Hepatocyte (in vitro differentiated cells): ENCODE measurements around the gene NAP1L4. TPM values are rescaled to one million over a fixed set of nuclear protein-coding genes. Genes with fewer than 3 reads are reported as not detected.

ENCODE experiments used
- DNase-seq: peaks from one replicate; pipeline ENCODE4 v3.0.0-alpha.2; 2016; ENCODE audit warnings: low spot score
- H2AFZ ChIP-seq: fragments of 200-600 bp; sonication (generic); 2 replicates; pipeline ENCODE4 v1.6.0; 2016; ENCODE audit warnings: antibody characterized with exemption, mild to moderate bottlenecking
- H3K27ac ChIP-seq: fragments of 200-600 bp; sonication (generic); 2 replicates; pipeline ENCODE4 v1.5.1; 2016; ENCODE audit warnings: mild to moderate bottlenecking
- H3K27me3 ChIP-seq: fragments of 200-600 bp; sonication (generic); 2 replicates; pipeline ENCODE4 v1.6.1; 2016
- H3K36me3 ChIP-seq: fragments of 200-600 bp; sonication (generic); replicated peaks from 2 replicates; pipeline ENCODE4 v1.5.1; 2016; ENCODE audit warnings: low read depth; ENCODE audit not compliant: insufficient read depth
- H3K4me1 ChIP-seq: fragments of 200-600 bp; sonication (generic); 2 replicates; pipeline ENCODE4 v1.5.1; 2016; ENCODE audit warnings: mild to moderate bottlenecking, moderate library complexity; ENCODE audit not compliant: insufficient read depth
- H3K4me2 ChIP-seq: fragments of 200-600 bp; sonication (generic); 2 replicates; pipeline ENCODE4 v1.6.0; 2016
- H3K4me3 ChIP-seq: fragments of 200-600 bp; sonication (generic); 2 replicates; pipeline ENCODE4 v1.5.1; 2016; ENCODE audit warnings: mild to moderate bottlenecking
- H3K79me2 ChIP-seq: fragments of 200-600 bp; sonication (generic); 2 replicates; pipeline ENCODE4 v1.6.0; 2017; ENCODE audit warnings: mild to moderate bottlenecking
- H3K9me2 ChIP-seq: fragments of 200-600 bp; sonication (generic); replicated peaks from 2 replicates; pipeline ENCODE4 v1.6.0; 2017; ENCODE audit warnings: mild to moderate bottlenecking; ENCODE audit not compliant: insufficient read depth
- H3K9me3 ChIP-seq: fragments of 200-600 bp; sonication (generic); 2 replicates; pipeline ENCODE4 v1.5.1; 2016; ENCODE audit warnings: low read depth, mild to moderate bottlenecking
- H4K20me1 ChIP-seq: fragments of 200-600 bp; sonication (generic); 2 replicates; pipeline ENCODE4 v1.6.0; 2016; ENCODE audit warnings: mild to moderate bottlenecking; ENCODE audit not compliant: insufficient read depth, poor library complexity, severe bottlenecking
- EZH2 ChIP-seq: fragments of 200-600 bp; sonication (generic); IDR thresholded peaks from 2 replicates; pipeline ENCODE4 v1.6.1; 2016; ENCODE audit warnings: antibody characterized with exemption, mild to moderate bottlenecking, borderline replicate concordance
- EZH2phosphoT487 ChIP-seq: fragments of 200-600 bp; sonication (generic); IDR thresholded peaks from one replicate; pipeline ENCODE4 v1.6.1; 2018; ENCODE audit warnings: antibody characterized with exemption, mild to moderate bottlenecking, low read depth, moderate library complexity; ENCODE audit not compliant: unreplicated experiment, severe bottlenecking
- WGBS: methylation state at CpG from one replicate; pipeline ENCODE4 v1.1.6; 2016; ENCODE audit warnings: low lambda C conversion rate; ENCODE audit errors: missing lambda C conversion rate; 5-methylcytosine and 5-hydroxymethylcytosine counted together
- polyA plus RNA-seq: library from polyadenylated mRNA; unstranded; fragments of >200 nt; fragmentation: Nextera tagmentation; extraction: Ambion mirVana; gene quantifications from 2 replicates; pipeline ENCODE4 v1.2.1, GENCODE V29; 2016
- total RNA-seq: library from RNA; depleted of rRNA; stranded (reverse); fragments of >200 nt; gene quantifications from 2 replicates; pipeline ENCODE4 v1.2.3, GENCODE V29; 2014
- TF ChIP-seq, protein P1 (sequence below): fragments of 200-600 bp; sonication (generic); IDR thresholded peaks from 2 replicates; pipeline ENCODE4 v1.5.1; 2016; ENCODE audit warnings: antibody characterized with exemption, mild to moderate bottlenecking; ENCODE audit not compliant: poor library complexity

The NAP1L4 gene
- total and polyA plus RNA-seq, 2 experiments from 2014 or later, result 79.0 to 118 TPM

- H3K4me3 ChIP-seq, result no peak overlapping the region
- no peak overlapping the region for H3K27ac ChIP-seq
- H3K4me1 ChIP-seq, result peaks cover 9% of the 10 kb centered on the region
- no peak overlapping the region for H3K4me2 ChIP-seq
- H3K79me2 ChIP-seq, result no peaks in the 10 kb centered on the region
- no peaks in the 10 kb centered on the region for H3K36me3 ChIP-seq
- H4K20me1 ChIP-seq, result no peaks in the 10 kb centered on the region
- WGBS, result 79% methylated on average over 4 of the region's 4 CpGs
- H3K9me3 ChIP-seq, result no peaks in the 10 kb centered on the region
- H2AFZ ChIP-seq, result no peak overlapping the region
- no peaks in the 10 kb centered on the region for H3K9me2 ChIP-seq
- TF ChIP-seq EZH2, result no peak
- TF ChIP-seq EZH2phosphoT487, result no peak
- TF ChIP-seq, protein P1, sequence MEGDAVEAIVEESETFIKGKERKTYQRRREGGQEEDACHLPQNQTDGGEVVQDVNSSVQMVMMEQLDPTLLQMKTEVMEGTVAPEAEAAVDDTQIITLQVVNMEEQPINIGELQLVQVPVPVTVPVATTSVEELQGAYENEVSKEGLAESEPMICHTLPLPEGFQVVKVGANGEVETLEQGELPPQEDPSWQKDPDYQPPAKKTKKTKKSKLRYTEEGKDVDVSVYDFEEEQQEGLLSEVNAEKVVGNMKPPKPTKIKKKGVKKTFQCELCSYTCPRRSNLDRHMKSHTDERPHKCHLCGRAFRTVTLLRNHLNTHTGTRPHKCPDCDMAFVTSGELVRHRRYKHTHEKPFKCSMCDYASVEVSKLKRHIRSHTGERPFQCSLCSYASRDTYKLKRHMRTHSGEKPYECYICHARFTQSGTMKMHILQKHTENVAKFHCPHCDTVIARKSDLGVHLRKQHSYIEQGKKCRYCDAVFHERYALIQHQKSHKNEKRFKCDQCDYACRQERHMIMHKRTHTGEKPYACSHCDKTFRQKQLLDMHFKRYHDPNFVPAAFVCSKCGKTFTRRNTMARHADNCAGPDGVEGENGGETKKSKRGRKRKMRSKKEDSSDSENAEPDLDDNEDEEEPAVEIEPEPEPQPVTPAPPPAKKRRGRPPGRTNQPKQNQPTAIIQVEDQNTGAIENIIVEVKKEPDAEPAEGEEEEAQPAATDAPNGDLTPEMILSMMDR, result no peak
- H3K27me3 ChIP-seq, result no peaks in the 10 kb centered on the region
- peak; percentile 30 for DNase-seq
These were observed 30.9 kb upstream of the NAP1L4 start for GRCh38 chr11:3022982-3023381.

GRCh38 chr11:3022300-3022967 is 30.3 kb upstream of the NAP1L4 start:
- no peaks in the 10 kb centered on the region for H3K36me3 ChIP-seq

GRCh38 chr11:3021125-3021524 is 29.0 kb upstream of the NAP1L4 start:
- Histone ChIP-seq H3K4me1 (peaks cover 9% of the 10 kb centered on the region), H2AFZ (no peak overlapping the region), H3K79me2 (no peaks in the 10 kb centered on the region), H4K20me1 (no peaks in the 10 kb centered on the region), H3K27me3 (no peaks in the 10 kb centered on the region), H3K4me3 (no peak overlapping the region), H3K36me3 (no peaks in the 10 kb centered on the region), H3K9me3 (no peaks in the 10 kb centered on the region), H3K9me2 (no peaks in the 10 kb centered on the region), H3K4me2 (no peak overlapping the region), H3K27ac (no peak overlapping the region)
- peak; percentile 68 for DNase-seq
- WGBS, result 54% methylated on average over 4 of the region's 4 CpGs
- TF ChIP-seq EZH2, result no peak
- TF ChIP-seq, protein P1, result peak; percentile 50

More at GRCh38 chr11:3022300-3022967, 30.3 kb upstream of the NAP1L4 start:
- Histone ChIP-seq H3K9me2 (no peaks in the 10 kb centered on the region), H3K27ac (no peak overlapping the region), H3K4me2 (no peak overlapping the region), H3K4me1 (peaks cover 9% of the 10 kb centered on the region), H2AFZ (no peak overlapping the region), H3K27me3 (no peaks in the 10 kb centered on the region), H3K4me3 (no peak overlapping the region), H3K79me2 (no peaks in the 10 kb centered on the region), H3K9me3 (no peaks in the 10 kb centered on the region), H4K20me1 (no peaks in the 10 kb centered on the region)
- no peak for DNase-seq
- WGBS, result 97% methylated on average over 14 of the region's 14 CpGs
- TF ChIP-seq EZH2 (no peak), EZH2phosphoT487 (no peak)
- TF ChIP-seq, protein P1, result no peak
